K562 (cell line): ENCODE results near the gene BCL2L12. TPM values are rescaled to one million over a fixed set of nuclear protein-coding genes. Genes with fewer than 3 reads are reported as not detected.

Experiments
- ARID1B ChIP-seq: fragments of 450-650 bp; IDR thresholded peaks from 2 replicates; pipeline ENCODE4 v1.6.1; 2016; ENCODE audit warnings: antibody characterized with exemption, mild to moderate bottlenecking, inconsistent platforms
- ARNT ChIP-seq, 2 experiments: fragments of 450-650 bp; IDR thresholded peaks; 2 replicates each; pipeline ENCODE4 v1.6.1; 2016; ENCODE audit warnings: mild to moderate bottlenecking in 1 of 2
- BRD9 ChIP-seq: fragments of 450-650 bp; IDR thresholded peaks from 2 replicates; pipeline ENCODE4 v1.6.1; 2018; ENCODE audit warnings: low read depth; ENCODE audit not compliant: partially characterized antibody
- E2F8 ChIP-seq: fragments of 450-650 bp; IDR thresholded peaks from 2 replicates; pipeline ENCODE4 v1.7.1; 2018; ENCODE audit warnings: mild to moderate bottlenecking, low read depth; ENCODE audit not compliant: partially characterized antibody
- MECOM ChIP-seq: fragments of 250-450 bp; sonication (Bioruptor Pico); IDR thresholded peaks from 2 replicates; pipeline ENCODE4 v1.8.0; 2022; ENCODE audit warnings: inconsistent platforms
- MYC ChIP-seq, 2 experiments: fragments of 250-450 bp in 1 of 2; sonication (Bioruptor Pico) in 1 of 2; IDR thresholded peaks; 2 replicates each; pipeline versions ENCODE4 v1.5.1 to v1.6.1; 2012 to 2021; ENCODE audit warnings: low read depth in 2 of 2, borderline replicate concordance in 1 of 2, improper control_type of control experiment in 1 of 2, low read length in 1 of 2, mild to moderate bottlenecking in 1 of 2, moderate library complexity in 1 of 2
- NFXL1 ChIP-seq: fragments of 450-650 bp; formaldehyde crosslinking; IDR thresholded peaks from 2 replicates; pipeline ENCODE4 v1.4.0; 2021; ENCODE audit warnings: mild to moderate bottlenecking
- NONO ChIP-seq, 2 experiments: fragments of 200-400 bp in 1 of 2; fragments of 450-650 bp in 1 of 2; formaldehyde crosslinking in 1 of 2; IDR thresholded peaks; 2 replicates each; pipeline ENCODE4 v1.6.1; 2017; ENCODE audit warnings: low read depth in 2 of 2, mild to moderate bottlenecking in 2 of 2, moderate library complexity in 2 of 2, low read length in 1 of 2
- POLR2H ChIP-seq: IDR thresholded peaks from 2 replicates; pipeline ENCODE4 v1.6.1; 2016; ENCODE audit warnings: missing genetic modification characterization, low read depth, mild to moderate bottlenecking, control low read depth, missing compliant biosample characterization, moderate library complexity
- SNRNP70 ChIP-seq: fragments of 200-400 bp; formaldehyde crosslinking; optimal IDR thresholded peaks from 2 replicates; pipeline ENCODE3; 2017; ENCODE audit warnings: low read depth, low read length
- TFE3 ChIP-seq: fragments of 450-650 bp; formaldehyde crosslinking; IDR thresholded peaks from 2 replicates; pipeline ENCODE4 v1.4.0; 2020; ENCODE audit warnings: mild to moderate bottlenecking, mixed read lengths
- ZBTB33 ChIP-seq: sonication (generic); formaldehyde crosslinking; IDR thresholded peaks from 2 replicates; pipeline ENCODE4 v1.8.1; 2023; ENCODE audit warnings: mild to moderate bottlenecking, missing genetic modification reagents
- ZBTB49 ChIP-seq: sonication (generic); formaldehyde crosslinking; IDR thresholded peaks from 2 replicates; pipeline ENCODE4 v1.8.0; 2022; ENCODE audit warnings: missing genetic modification reagents, mild to moderate bottlenecking, borderline replicate concordance
- ZNF133 ChIP-seq: fragments of 250-450 bp; sonication (Bioruptor Pico); IDR thresholded peaks from 2 replicates; pipeline ENCODE4 v1.4.0; 2020; ENCODE audit warnings: mild to moderate bottlenecking
- ZNF354B ChIP-seq: fragments of 250-450 bp; sonication (Bioruptor Pico); IDR thresholded peaks from 2 replicates; pipeline ENCODE4 v1.4.0; 2020
- ZNF655 ChIP-seq: fragments of 250-450 bp; sonication (Bioruptor Pico); IDR thresholded peaks from 2 replicates; pipeline ENCODE4 v1.5.0; 2021
- polyA plus RNA-seq, 8 experiments: library from polyadenylated mRNA; depleted of rRNA in 4 of 8; stranded (reverse) in 5 of 8; unstranded in 3 of 8; fragments of >200 nt; fragmentation: Nextera tagmentation in 2 of 8; fragmentation: Illumina TruSeq in 1 of 8; extraction: Ambion mirVana in 2 of 8; extraction: Trizol in 1 of 8; gene quantifications; 2 replicates each; pipeline versions ENCODE4 v1.2.1 to v1.2.3, GENCODE V29; 2011 to 2014; ENCODE audit warnings: inconsistent platforms in 1 of 8, missing spikeins in 1 of 8
- total RNA-seq, 7 experiments: library from RNA; depleted of rRNA in 6 of 7; stranded (reverse); fragments of >200 nt in 6 of 7; fragmentation: Illumina TruSeq in 2 of 7; extraction: Trizol in 2 of 7; gene quantifications; 2 replicates each; pipeline versions ENCODE4 v1.2.1 to v1.2.3, GENCODE V29; 2011 to 2021; ENCODE audit warnings: low replicate concordance in 1 of 7

Gene BCL2L12
- total and polyA plus RNA-seq, 9 of the 15 experiments (the other 6 are each of a cell fraction or from before 2014, with no cell fraction given), result 7.4 to 263 (median 81.2) TPM

- TF ChIP-seq E2F8 (no peak), NONO (IDR thresholded peaks at IDR 0.05; ENCODE audit: low read depth in 2 of 2, low read length in 1 of 2) (no peak), MYC (IDR thresholded peaks at IDR 0.05; ENCODE audit: low read depth, low read length) (no peak), MYC (CRISPR knock-in tag; IDR thresholded peaks at IDR 0.05; ENCODE audit: borderline replicate concordance, low read depth) (no peak), ZNF354B (CRISPR knock-in tag) (no peak), ZBTB33 (peak; percentile 66; the same call in 1 of the 2 replicates), BRD9 (no peak), MECOM (CRISPR knock-in tag) (no peak), ZNF655 (CRISPR knock-in tag) (no peak), ZNF133 (no peak), ARID1B (no peak), NFXL1 (CRISPR knock-in tag) (no peak), SNRNP70 (no peak), ARNT (IDR thresholded peaks at IDR 0.05) (no peak), ZBTB49 (no peak), TFE3 (CRISPR knock-in tag) (no peak), POLR2H (tag) (no peak)
Measured at GRCh38 chr19:49680421-49681351, 15.0 kb downstream of the BCL2L12 start (continued).
